Measurements from ENCODE around the gene PCBD1.
"Not testable (repeated sequence)": the region's sequence is repeated elsewhere in the genome, so short reads cannot be mapped to it uniquely, and the experiment has no call there.

The PCBD1 gene

DNA sequence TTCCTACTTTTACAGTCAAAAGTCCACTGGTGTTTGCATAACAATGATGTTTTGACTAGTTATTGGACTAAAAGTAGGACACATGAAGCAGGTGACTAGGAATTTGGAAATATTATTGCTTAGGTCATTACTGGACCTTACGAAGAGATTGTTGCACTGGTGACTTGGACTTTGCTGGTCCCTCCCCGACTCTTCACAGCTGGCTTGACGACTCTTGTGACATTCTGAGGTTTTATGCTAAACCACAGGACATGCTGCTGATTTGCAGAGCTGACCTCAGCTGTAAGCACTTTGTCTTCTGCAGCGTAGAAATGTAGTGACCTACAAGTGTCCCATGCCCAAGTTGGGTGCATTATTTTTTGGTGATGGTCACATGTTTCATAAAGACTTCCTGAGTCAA is 21.9 kb downstream of the PCBD1 start:
- DNase-seq (ENCODE audit: low read depth in 4 of 4, low spot score in 1 of 4) = no peak

DNA sequence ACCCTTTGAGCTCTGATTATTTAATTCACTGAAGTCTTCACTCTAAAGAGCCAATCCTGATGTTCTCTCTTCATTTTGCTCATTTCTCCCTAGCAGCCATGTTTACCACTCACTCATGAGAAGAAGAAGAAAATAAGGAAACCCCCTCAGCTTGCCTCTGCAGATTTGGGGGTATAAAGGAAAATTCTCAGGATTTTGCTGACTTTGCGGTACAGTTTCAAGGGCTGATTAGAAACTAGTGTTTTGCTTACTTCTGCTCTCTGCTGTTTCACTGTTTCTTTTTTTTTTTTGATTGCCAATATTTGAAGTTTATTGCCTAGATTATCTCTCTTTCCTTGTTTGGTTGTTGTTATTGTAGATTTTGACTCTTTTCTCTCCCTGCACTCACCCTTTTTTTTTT is 23.4 kb downstream of the PCBD1 start:
- no peak for DNase-seq (ENCODE audit: low read depth in 4 of 4, low spot score in 1 of 4)

DNA sequence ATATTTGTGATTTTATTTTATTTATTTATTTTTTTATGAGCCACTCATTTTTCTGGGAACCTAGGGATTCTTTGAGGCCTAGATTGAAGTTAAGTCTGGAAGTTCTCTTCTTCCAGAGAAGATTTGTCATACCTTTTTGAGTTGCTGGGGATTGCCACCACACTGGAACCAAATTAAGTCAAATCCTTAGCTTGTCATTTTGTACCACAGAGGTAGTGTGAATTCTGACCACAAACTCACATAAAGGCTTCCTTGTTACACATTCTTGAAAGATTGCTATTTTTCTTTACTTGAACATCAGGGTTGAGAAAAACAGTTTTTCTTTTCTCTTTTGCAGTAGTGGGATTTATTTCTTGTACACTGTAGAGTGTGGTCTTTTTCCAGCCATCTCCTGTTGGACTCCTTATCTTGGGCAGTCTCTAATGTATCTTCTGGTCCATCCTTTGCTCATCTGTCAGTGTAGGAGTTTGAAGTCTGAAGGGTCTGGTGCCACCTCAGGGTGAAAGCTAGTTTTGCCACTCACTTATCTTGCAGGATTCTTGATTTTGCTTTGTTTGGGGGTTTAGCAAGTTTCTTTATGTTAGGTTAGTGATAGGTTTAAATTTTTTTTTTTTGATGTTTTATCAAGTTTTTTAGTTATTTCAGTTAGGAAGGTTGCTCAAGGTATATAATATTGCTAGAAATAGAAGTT is 24.8 kb downstream of the PCBD1 start:
- DNase-seq (ENCODE audit: low read depth in 4 of 4, low spot score in 1 of 4) = no peak

DNA sequence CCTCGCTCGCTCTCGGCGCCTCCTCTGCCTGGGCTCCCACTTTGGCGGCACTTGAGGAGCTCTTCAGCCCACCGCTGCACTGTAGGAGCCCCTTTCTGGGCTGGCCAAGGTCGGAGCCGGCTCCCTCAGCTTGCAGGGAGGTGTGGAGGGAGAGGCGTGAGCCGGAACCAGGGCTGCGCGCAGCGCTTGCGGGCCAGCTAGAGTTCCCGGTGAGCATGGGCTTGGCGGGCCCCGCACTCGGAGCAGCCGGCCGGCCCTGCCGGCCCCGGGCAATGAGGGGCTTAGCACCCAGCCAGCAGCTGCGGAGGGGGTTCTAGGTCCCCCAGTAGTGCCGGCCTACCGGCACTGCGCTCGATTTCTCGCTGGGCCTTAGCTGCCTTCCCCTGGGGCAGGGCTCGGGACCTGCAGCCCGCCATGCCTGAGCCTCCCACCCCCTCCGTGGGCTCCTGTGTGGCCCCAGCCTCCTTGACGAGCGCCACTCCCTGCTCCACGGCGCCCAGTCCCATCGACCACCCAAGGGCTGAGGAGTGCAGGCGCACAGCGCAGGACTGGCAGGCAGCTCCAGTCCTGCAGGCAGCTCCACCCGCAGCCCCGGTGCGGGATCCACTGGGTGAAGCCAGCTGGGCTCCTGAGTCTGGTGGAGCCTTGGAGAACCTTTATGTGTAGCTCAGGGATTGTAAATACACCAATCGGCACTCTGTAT is 26.7 kb downstream of the PCBD1 start:
- DNase-seq (ENCODE audit: low read depth in 4 of 4, low spot score in 1 of 4) = not testable (repeated sequence)

DNA sequence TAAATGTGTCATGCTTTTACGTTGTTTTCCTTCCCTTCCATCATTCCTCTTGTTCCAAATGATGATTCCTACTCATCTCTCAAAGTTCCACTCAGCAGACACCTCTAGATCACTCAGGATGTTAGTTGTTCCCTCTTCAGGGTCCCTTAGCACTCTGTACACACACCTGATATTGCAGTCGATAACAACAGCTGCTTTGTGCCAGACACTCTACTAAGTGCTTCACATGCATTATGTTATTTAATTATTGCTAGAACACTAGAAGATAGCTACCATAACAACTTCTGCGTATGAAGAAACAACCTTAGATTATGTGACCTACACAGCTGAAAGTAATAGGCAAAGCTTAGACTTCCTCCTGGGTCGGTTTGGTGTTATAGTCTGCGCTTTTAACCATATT is 29.6 kb downstream of the PCBD1 start:
- DNase-seq (ENCODE audit: low read depth in 4 of 4, low spot score in 1 of 4) = no peak

DNA sequence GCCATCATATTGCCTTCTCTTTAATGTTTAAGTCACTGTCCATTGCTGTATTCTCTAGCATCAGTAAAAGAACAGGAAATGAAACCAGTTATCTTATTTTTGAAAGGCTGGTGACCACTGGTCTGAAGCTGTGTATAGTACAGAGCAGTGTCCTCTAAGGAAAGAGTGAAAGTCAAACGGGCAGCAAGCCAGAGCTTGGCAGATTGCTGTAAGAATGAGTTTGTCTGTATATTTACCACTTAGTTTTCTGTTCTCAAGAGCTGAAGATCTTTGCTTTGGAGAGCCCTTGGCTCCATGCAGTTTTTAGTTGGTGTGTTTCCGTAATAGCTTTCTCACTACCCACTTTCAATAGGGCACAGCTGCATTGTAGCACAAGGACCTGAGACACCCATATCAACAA is 31.9 kb downstream of the PCBD1 start:
- no peak for DNase-seq (ENCODE audit: low read depth in 4 of 4, low spot score in 1 of 4)

DNA sequence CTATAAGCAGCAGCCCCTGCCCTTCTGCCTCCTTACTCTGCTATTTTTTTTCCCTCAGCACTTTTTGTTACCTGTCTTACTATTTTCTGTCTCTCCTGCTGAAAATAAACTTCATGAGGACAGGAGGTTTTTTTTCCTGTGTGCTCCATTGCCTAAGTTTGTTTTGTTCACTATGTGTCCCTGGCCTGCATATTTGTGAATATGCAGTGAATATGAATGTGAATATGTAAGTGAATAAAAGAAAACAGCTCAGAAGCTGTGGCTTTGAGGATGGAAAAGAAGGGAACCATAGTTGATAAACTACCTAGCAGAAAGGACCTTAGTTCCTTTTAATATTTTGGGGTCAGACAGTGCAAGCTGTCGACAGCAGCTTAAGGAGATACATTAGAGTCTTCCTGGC is 34.9 kb downstream of the PCBD1 start:
- no peak for DNase-seq (ENCODE audit: low read depth in 4 of 4, low spot score in 1 of 4)

DNA sequence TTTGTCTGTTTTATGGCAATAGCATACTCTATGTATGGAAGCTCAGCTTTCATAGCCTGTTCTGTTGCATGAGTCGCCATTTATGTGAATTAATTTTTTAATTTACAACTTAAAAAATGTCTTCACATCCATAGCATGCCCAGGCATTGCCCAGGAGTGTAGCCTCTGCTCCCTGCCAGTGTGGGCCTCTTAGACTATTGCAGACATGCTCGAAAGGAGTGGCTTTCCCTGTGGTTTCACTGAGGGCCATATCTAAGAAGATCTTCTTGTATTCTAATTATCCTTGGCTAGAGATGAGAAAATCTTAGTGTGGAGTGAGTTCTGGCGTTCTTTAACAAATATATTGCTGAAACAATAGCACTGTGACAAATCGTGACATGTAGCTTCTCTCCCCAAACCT is 35.3 kb downstream of the PCBD1 start:
- DNase-seq (ENCODE audit: low read depth in 4 of 4, low spot score in 1 of 4) = no peak

DNA sequence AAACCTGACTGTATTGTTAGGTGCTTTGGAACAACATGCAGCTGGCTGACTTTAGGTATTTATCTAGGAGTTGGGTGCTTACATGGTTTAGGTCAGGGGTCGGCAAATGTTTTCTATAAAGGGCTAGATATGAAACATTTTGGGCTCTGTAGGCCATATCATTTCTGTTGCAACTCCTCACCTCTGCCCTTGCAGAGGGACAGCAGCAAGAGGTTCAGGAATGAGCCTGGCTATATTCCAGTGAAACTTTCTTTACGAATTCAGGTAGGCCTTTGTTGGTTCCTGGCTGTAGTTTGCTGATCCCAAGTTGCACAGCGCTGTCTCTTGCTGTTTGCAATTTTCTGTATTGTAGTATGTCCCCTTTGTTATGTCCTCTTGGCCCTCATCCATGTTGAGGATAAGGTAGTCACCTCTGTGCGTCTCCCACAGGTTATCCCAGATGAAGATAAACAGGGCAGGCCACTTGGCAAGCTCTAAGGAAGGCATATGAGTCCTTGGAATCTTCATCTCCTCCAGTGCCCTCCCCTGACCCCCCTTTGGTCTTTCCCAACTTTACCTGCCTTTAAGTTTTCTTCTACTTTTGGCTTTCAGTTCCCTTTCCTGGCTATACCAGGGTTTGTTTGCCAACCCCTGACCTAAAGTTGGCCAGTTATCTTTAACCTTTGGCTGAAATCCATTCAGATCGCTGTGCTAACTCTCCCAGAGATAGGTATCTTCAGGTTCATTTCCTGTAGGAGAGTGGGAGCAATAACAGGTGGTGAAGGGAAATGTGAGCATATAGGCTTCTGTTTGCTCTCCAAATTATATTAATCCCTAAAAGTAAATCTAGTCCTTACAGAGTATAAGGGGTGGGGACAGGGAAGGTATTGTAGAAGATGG is 36.5 kb downstream of the PCBD1 start:
- no peak for DNase-seq (ENCODE audit: low read depth in 4 of 4, low spot score in 1 of 4)

DNA sequence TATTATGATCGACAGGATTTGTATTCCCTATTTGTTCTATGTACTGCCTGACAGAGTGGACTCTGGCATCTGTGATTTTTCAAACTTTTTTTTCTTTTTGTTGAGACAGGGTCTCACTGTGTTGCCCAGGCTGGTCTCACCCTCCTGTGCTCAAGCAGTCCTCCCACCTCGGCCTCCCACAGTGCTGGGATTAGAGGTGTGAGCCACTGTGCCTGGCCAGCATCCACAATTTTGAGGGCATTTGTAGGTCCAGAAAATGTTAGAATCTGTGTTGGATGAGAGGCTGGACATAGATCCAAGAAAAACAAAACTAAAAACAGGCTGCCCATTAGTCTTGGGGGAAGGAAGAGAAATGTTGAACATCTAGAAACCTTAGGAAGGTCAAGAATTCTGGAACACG is 38.3 kb downstream of the PCBD1 start:
- DNase-seq (ENCODE audit: low read depth in 4 of 4, low spot score in 1 of 4) = no peak

DNA sequence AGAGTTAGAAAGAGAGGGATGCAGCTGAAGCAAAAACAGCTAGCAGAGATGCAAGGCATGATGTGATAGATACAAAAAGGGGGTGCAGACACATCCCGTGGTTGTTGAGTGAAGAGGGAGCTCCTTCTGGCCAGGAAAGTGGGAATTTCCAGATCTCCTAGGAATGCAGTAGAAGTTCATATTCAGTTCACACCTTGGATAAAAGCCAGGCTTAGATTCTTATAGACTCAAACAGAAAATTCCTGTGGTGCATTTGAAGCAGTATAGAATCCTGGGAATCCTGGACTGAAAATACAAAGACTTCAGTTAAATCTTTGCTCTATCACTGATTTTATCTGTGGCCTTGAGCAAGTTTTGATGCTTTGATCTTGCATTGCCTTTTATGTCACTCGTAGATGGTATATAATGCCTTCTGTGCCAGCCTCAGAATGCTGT is 38.8 kb downstream of the PCBD1 start:
- no peak for DNase-seq (ENCODE audit: low read depth in 4 of 4, low spot score in 1 of 4)

DNA sequence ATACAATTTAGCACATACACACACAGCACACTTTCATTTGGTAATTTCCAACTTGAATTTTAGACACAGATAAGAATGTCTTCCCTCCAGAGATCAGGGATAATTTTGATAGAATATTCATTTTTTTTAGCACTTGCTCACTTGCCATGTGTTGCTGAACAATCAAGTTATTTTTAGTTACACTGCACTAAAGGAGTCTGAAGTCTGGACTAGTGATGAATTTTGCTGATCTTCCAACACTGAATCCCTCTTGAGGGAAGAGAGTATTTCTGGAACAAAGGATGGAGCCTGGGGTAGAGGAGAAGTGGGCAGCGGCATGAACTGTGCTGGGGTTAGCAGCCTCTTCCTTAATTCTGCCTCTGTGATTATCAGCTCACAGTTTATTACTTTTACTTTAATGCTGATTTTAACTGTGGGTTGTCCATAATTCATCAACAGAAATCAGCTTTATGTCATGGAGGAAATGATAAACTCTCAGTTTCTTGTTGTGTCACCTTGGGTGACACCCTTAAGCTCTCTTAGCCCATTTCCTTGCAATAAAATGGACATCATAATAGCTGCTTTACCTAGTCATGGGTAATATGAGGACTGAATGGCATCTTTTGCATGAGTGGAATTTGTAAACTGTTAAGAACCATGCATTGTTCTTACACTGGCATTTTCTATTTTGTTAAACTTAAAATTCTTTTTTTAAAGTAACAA is 40.6 kb downstream of the PCBD1 start:
- DNase-seq (ENCODE audit: low read depth in 4 of 4, low spot score in 1 of 4) = no peak

DNA sequence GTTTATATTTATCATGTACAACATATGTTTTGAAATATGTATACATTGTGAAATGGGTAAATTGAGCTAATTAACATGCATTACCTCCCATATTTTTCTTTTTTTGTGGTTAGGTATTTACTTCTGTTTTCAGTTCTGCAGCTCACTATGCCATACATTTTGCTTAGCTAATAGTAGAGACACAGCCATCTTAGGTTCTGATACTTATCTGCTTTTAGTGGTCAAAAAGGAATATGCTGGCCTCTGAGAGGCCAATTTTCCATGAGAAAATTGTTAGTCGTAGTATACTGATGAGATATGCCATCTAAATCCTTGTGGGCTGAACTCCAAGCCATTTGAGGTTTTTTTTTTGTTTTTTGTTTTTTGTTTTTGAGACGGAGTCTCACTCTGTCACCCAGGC is 41.6 kb downstream of the PCBD1 start:
- no peak for DNase-seq (ENCODE audit: low read depth in 4 of 4, low spot score in 1 of 4)

DNA sequence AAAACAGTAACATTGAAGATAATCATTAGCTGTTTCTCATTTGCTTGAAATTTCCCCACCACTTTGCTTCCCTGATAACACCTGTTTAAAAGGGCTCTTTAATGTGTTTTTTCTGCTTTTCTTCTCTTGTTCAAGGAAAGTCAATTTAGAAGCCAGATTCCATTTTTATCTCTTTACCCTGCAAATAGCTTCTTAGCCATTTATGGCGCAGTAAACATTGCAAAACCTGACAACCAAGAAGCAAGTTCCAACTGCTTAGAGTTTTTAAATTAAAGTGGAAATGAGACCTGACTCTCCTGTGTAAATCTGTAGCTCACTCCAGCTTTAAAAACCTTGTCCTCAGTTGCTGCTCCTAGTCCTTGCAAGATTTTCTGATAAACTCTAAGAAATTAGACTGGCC is 42.5 kb downstream of the PCBD1 start:
- no peak for DNase-seq (ENCODE audit: low read depth in 4 of 4, low spot score in 1 of 4)

DNA sequence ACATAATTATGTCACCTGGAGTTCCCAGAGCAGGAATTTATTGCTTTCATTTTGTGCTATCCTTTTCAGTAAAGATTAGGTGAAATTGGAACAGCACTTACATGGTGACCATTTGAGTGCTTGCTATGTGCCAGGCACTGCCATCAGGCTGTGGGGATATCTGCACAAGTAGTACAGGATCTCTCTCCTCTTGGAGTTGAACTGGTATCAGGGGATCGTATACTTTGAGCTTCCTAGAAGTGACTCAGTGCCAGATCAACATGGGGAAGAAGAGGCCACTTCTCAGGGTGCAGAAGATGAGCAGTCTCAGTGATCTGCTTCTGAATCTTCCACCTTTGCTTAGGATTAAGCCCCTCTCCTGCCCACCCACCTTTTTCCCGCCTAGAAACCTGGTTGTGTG is 43.1 kb downstream of the PCBD1 start:
- DNase-seq (ENCODE audit: low read depth in 4 of 4, low spot score in 1 of 4) = no peak

DNA sequence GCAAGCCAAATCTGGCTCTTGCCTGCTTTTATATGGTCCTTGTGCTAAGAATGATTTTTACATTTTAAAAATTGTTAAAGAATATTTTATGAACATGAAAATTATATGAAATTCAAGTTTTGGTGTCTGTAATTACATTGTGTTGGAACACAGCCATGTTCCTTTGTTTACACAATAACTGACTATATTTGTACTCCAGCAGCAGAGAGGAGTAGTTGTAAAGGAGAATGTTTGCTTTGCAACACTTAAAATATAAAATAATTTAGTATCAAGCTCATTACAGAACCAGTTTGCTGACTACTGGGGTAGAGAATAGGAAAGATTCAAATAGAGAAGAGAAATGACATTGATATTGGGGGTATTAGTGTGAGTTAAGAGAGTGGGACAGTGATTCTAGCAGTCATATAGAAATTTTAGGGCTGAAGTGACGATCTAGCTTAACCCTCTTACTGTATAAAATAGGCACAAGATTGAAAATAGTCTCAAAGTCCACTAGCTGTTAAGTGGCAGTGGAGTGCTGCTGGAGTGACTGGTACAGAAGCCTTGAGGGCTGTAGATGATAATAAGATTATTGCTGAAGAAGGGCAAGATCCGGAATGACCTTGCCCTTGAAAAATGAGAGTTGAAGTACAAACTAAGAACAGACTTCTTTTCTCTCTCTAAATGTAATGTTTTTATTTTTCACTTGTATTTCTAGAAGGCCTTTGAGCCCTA is 44.4 kb downstream of the PCBD1 start:
- DNase-seq (ENCODE audit: low read depth in 4 of 4, low spot score in 1 of 4) = no peak

DNA sequence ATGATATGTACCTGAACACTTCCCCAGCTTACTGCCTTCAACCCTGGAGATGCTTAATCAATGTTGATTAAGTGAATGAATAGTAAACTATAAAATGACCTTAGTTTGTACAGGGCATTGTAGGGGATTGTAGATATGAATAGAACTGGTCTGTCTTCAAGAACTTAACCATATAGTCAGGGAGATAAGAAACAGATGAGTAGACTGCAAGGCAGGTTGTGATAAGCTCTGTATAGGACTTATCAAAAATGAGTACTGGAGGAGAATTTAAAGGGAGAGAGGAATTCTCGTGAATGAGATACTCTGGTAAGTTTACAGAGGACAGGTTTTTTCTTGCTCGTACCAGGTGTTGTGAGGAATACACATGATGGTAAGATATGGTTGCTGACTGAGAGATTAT is 45.0 kb downstream of the PCBD1 start:
- DNase-seq (ENCODE audit: low read depth in 4 of 4, low spot score in 1 of 4) = no peak

DNA sequence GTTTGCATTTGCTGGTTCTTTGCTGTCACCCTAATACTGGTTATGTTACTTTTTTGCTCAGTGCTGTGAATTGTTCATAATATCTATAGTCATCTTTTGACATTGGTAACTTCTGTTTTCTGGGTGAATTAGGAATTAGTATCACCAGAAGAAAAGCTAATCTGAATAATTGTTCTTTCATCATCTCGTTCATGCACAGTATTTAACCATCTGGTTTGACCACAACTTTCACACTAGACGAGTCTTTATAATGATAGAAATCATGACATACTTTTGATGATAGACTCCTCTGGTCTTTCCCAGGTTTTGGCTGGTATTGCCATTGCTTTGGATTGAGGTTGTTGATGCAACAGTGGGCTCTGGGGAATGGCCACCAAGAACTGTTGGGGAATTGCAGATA is 47.5 kb downstream of the PCBD1 start:
- DNase-seq (ENCODE audit: low read depth in 4 of 4, low spot score in 1 of 4) = no peak

DNA sequence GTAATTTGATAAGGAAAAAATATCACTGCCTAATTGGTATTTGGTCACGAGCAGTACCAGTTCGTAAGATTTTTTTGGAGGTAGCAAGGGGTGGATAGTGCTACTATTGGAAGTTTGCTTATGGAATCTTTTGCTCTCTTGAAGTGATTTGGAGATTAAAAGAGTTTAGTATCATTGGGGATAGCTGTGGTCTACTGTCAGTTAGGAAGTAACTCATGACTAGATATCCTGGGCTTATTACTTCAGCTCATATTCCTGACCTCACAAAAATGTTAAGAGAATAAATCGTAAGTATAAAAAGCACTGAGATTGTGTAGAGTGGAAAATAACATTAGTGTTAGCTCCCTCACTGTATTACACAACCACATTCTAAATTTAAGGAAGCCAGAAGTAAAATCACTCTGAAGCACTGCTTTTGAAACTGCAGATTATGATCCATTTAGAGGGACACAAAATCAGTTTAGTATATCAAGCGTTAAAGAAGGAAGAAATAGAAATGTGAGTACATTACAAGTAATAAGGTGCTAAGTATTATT is 50.0 kb downstream of the PCBD1 start:
- DNase-seq (ENCODE audit: low read depth in 4 of 4, low spot score in 1 of 4) = no peak

DNA sequence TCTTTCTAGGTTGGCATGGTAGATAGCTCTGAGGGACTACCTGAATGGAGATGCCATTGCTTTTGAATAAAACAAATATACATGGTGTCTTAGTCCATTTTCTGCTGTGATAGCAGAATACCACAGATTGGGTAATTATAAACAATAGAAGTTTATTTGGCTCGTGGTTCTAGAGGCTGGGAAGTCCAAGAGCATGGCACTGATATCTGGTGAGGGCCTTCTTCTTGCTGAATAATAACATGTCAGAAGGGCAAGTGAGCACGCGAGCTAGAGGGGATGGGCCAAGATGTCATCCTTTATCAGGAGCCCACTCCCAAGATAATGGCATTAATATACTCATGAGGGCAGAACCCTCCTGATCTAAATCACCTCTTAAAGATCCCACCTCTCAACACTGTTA is 50.7 kb downstream of the PCBD1 start:
- no peak for DNase-seq (ENCODE audit: low read depth in 4 of 4, low spot score in 1 of 4)

DNA sequence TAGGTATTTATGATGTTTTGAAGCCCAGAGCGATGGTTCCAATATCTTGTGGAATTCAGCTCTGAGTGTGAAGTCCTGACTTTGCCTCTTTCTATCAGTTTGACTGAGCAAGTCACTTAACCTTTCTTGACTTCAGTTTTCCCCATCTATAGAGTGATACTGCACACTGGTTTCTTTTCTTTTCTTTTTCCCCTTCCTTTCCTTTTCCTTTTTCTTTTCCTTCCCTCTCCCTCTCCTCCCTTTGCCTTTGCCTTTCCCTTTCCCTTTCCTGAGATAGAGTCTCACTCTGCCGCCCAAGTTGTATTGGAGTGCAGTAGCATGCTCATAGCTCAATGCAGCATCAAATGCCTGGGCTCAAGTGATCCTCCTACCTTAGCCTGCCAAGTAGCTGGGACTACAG is 52.0 kb downstream of the PCBD1 start:
- no peak for DNase-seq (ENCODE audit: low read depth in 4 of 4, low spot score in 1 of 4)

All from stimulated activated CD4-positive, alpha-beta T cell treated with anti-CD3 and anti-CD28 coated beads, Interleukin-1b, Interleukin-23, amount 100 ng/mL, for 24 hours (primary cell).